Prostate gland (tissue), 2 donors: ENCODE data around the gene HUS1.

Source experiments
- POLR2A ChIP-seq: fragments of 450-650 bp; IDR thresholded peaks from one replicate; pipeline ENCODE4 v1.6.1; 2016; ENCODE audit warnings: antibody characterized with exemption, mild to moderate bottlenecking
- TF ChIP-seq, protein P1 (sequence below), 4 experiments: fragments of 200-600 bp in 2 of 4; fragments of 450-650 bp in 2 of 4; sonication (generic) in 2 of 4; IDR thresholded peaks; 1 replicate in 3 of 4; 2 replicates in 1 of 4; pipeline ENCODE4 v1.5.1; 2016 to 2019; ENCODE audit warnings: antibody characterized with exemption in 4 of 4, mild to moderate bottlenecking in 2 of 4, moderate library complexity in 2 of 4

DNA sequence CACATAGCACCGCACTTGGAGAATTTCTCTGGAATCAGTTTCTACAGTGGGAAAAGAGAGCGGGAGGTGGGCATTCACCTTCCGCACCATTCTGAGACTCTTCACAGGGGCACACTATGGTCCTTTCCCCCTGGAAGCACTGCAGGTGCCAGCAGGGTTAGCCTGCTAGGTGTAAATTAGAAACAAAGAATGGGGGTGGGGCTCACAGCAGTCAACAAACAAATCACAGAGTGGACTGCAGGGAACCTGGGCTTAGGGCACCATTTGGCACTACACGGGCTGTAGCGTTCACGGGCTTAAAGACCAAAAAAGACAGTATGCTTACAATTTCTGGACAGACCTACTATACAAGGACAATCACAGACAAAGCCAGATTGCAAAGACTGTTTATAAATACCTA, 23.2 kb downstream of the HUS1 start:
- TF ChIP-seq, protein P1, sequence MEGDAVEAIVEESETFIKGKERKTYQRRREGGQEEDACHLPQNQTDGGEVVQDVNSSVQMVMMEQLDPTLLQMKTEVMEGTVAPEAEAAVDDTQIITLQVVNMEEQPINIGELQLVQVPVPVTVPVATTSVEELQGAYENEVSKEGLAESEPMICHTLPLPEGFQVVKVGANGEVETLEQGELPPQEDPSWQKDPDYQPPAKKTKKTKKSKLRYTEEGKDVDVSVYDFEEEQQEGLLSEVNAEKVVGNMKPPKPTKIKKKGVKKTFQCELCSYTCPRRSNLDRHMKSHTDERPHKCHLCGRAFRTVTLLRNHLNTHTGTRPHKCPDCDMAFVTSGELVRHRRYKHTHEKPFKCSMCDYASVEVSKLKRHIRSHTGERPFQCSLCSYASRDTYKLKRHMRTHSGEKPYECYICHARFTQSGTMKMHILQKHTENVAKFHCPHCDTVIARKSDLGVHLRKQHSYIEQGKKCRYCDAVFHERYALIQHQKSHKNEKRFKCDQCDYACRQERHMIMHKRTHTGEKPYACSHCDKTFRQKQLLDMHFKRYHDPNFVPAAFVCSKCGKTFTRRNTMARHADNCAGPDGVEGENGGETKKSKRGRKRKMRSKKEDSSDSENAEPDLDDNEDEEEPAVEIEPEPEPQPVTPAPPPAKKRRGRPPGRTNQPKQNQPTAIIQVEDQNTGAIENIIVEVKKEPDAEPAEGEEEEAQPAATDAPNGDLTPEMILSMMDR (IDR thresholded peaks at IDR 0.05), result no peak
- no peak for TF ChIP-seq POLR2A
